B cell (primary cell): ENCODE data around the gene MPND. TPM values are rescaled to one million over a fixed set of nuclear protein-coding genes. Genes with fewer than 3 reads are reported as not detected.
A peak's percentile ranks its signal among the peaks of the same experiment; 100 is the strongest.

Experiments used
- ATAC-seq: fragments of 200-7000 bp; cut with Tn5 transposase; one replicate; pipeline ENCODE4 v1.10.0; 2021; ENCODE audit warnings: low read depth, mild to moderate bottlenecking, moderate number of reproducible peaks, moderate library complexity
- CTCF ChIA-PET: fragments of 350-600 bp; sonication (Branson Sonifier 250); formaldehyde crosslinking; loops from one replicate; lab custom pipeline; 2021; ENCODE audit warnings: antibody characterized with exemption, inconsistent platforms; lab: Charles Lee
- POLR2A ChIA-PET: fragments of 350-600 bp; sonication (Branson Sonifier 250); formaldehyde crosslinking; loops from one replicate; lab custom pipeline; 2021; ENCODE audit warnings: antibody characterized with exemption; lab: Charles Lee
- DNase-seq: peaks from one replicate; pipeline ENCODE4 v3.0.0; 2013
- H2AFZ ChIP-seq: 2 replicates; pipeline ENCODE4 v1.6.1; 2012; ENCODE audit warnings: mild to moderate bottlenecking, low read depth, low read length; ENCODE audit not compliant: insufficient read depth, poor library complexity, severe bottlenecking
- H3K27ac ChIP-seq, 2 donors: 1 replicate in 1 of 2; 2 replicates in 1 of 2; pipeline ENCODE4 v1.5.1; 2012 to 2013; ENCODE audit warnings: low read length in 2 of 2, mild to moderate bottlenecking in 2 of 2, moderate library complexity in 1 of 2
- H3K27me3 ChIP-seq, 4 experiments: fragments of 200-600 bp in 1 of 4; sonication (generic) in 1 of 4; replicated peaks in 1 of 4; 1 replicate in 2 of 4; 2 replicates in 2 of 4; pipeline versions ENCODE4 v1.6.1 to v1.7.0; 2013 to 2016; ENCODE audit warnings: low read length in 3 of 4, mild to moderate bottlenecking in 2 of 4, mixed read lengths in 1 of 4, moderate library complexity in 1 of 4; ENCODE audit not compliant: insufficient read depth in 4 of 4, control insufficient read depth in 3 of 4; ENCODE audit errors: control extremely low read depth in 1 of 4
- H3K36me3 ChIP-seq, 2 experiments: replicated peaks in 1 of 2; 1 replicate in 1 of 2; 2 replicates in 1 of 2; pipeline versions ENCODE4 v1.6.1 to v1.7.1; 2013; ENCODE audit warnings: low read length in 1 of 2; ENCODE audit not compliant: insufficient read depth in 2 of 2, control insufficient read depth in 1 of 2; ENCODE audit errors: control extremely low read depth in 1 of 2, extremely low read depth in 1 of 2
- H3K4me1 ChIP-seq, 2 donors: fragments of 200-600 bp in 1 of 2; sonication (generic) in 1 of 2; 1 replicate in 1 of 2; 2 replicates in 1 of 2; pipeline versions ENCODE4 v1.5.1 to v1.6.1; 2013 to 2017; ENCODE audit warnings: low read length in 2 of 2; ENCODE audit not compliant: control insufficient read depth in 2 of 2, insufficient read depth in 2 of 2
- H3K4me2 ChIP-seq: replicated peaks from 2 replicates; pipeline ENCODE3; 2012; ENCODE audit warnings: mild to moderate bottlenecking, low read depth, low read length; ENCODE audit not compliant: poor library complexity, severe bottlenecking
- H3K4me3 ChIP-seq, 5 experiments: fragments of 200-600 bp in 1 of 5; sonication (generic) in 1 of 5; 1 replicate in 3 of 5; 2 replicates in 2 of 5; pipeline versions ENCODE4 v1.5.1 to v1.7.0; 2011 to 2016; ENCODE audit warnings: low read length in 4 of 5, mild to moderate bottlenecking in 4 of 5, low read depth in 2 of 5, control low read depth in 1 of 5, moderate library complexity in 1 of 5; ENCODE audit not compliant: insufficient read depth in 1 of 5; ENCODE audit errors: control extremely low read depth in 1 of 5, extremely low read depth in 1 of 5
- H3K79me2 ChIP-seq: fragments of 200-600 bp; sonication (generic); one replicate; pipeline ENCODE4 v1.6.0; 2016; ENCODE audit warnings: low read length; ENCODE audit not compliant: control insufficient read depth, insufficient read depth
- H3K9ac ChIP-seq: fragments of 200-600 bp; sonication (generic); 2 replicates; pipeline ENCODE4 v1.6.1; 2017; ENCODE audit warnings: mild to moderate bottlenecking, low read length, moderate library complexity
- H3K9me3 ChIP-seq, 3 donors: one replicate each; pipeline versions ENCODE4 v1.6.1 to v1.7.1; 2013; ENCODE audit warnings: low read length in 2 of 3; ENCODE audit not compliant: control insufficient read depth in 2 of 3, insufficient read depth in 1 of 3; ENCODE audit errors: control extremely low read depth in 1 of 3
- H4K20me1 ChIP-seq: 2 replicates; pipeline ENCODE4 v1.6.0; 2012; ENCODE audit warnings: mild to moderate bottlenecking, low read length; ENCODE audit not compliant: insufficient read depth, control insufficient read depth, poor library complexity, severe bottlenecking
- H3K27ac Mint-ChIP-seq: one replicate; pipeline ENCODE4 v1.8.0; 2021; ENCODE audit warnings: mixed read lengths
- H3K27me3 Mint-ChIP-seq: one replicate; pipeline ENCODE4 v1.8.0; 2021; ENCODE audit warnings: mixed read lengths
- H3K4me1 Mint-ChIP-seq: one replicate; pipeline ENCODE4 v1.8.0; 2021; ENCODE audit warnings: mixed read lengths
- H3K4me3 Mint-ChIP-seq: one replicate; pipeline ENCODE4 v1.8.0; 2021; ENCODE audit warnings: mixed read lengths
- H3K9me3 Mint-ChIP-seq: one replicate; pipeline ENCODE4 v1.8.0; 2022; ENCODE audit warnings: mixed read lengths; ENCODE audit not compliant: insufficient read depth
- CTCF ChIP-seq: fragments of 200-600 bp; IDR thresholded peaks from one replicate; pipeline ENCODE4 v1.8.0; 2022; ENCODE audit warnings: antibody characterized with exemption, mild to moderate bottlenecking
- EZH2 ChIP-seq: IDR thresholded peaks from 2 replicates; pipeline ENCODE4 v1.6.1; 2012; ENCODE audit warnings: borderline replicate concordance, low read depth, mild to moderate bottlenecking, moderate library complexity, low read length; ENCODE audit not compliant: insufficient read depth, poor library complexity, severe bottlenecking
- WGBS: methylation state at CpG from one replicate; pipeline ENCODE4 v1.1.5; 2013; ENCODE audit warnings: missing lambda C conversion rate; ENCODE audit not compliant: insufficient coverage; 5-methylcytosine and 5-hydroxymethylcytosine counted together
- intact Hi-C: fragments of 100-400 bp; cut with micrococcal nuclease; formaldehyde crosslinking; loops from one replicate; pipeline ENCODE4 v1.10.0; 2022
- polyA plus RNA-seq: library from polyadenylated mRNA; depleted of rRNA; stranded (reverse); fragments of >200 nt; gene quantifications from 2 replicates; pipeline ENCODE4 v1.2.3, GENCODE V29; 2012
- total RNA-seq, 2 donors: library from RNA; stranded (reverse); fragments of 120-200 nt in 1 of 2; gene quantifications; 1 replicate in 1 of 2; 2 replicates in 1 of 2; pipeline versions ENCODE4 v1.2.3 to v1.2.4, GENCODE V29; 2013 to 2022

The MPND gene
- total and polyA plus RNA-seq, 2 donors (not counting 1 experiment from before 2014, with no cell fraction given): 14.5 to 25.6 TPM

- Histone ChIP-seq H3K79me2 (no peaks in the 10 kb centered on the region), H2AFZ (peak overlapping the region; percentile 69), H3K4me3 (peak overlapping the region in 4 of 5 experiments; percentile 35 to 42 (median 38)), H4K20me1 (no peaks in the 10 kb centered on the region), H3K9ac (peak overlapping the region; percentile 32), H3K4me2 (peak overlapping the region; percentile 74), H3K27me3 (peaks cover 0 to 11% (median 0%) of the 10 kb centered on the region in 4 experiments), H3K4me1 (peaks cover 18 to 31% of the 10 kb centered on the region in 2 donors), H3K9me3 (peaks cover 0 to 32% (median 0%) of the 10 kb centered on the region in 3 donors), H3K27ac (no peak overlapping the region), H3K36me3 (no peaks in the 10 kb centered on the region)
- DNase-seq: no peak
- peaks cover 28% of the 10 kb centered on the region for H3K4me1 Mint-ChIP-seq
- no peak for TF ChIP-seq EZH2
- no peak for TF ChIP-seq CTCF
- intact Hi-C loops: loop anchor here (1.0 to 5.0 kb wide), 3 partner anchors 14 to 144 kb away; partner anchors contain the start of genes HDGFL2 and SH3GL1
- 17% methylated on average over 13 of the region's 13 CpGs for WGBS
- no peaks in the 10 kb centered on the region for H3K9me3 Mint-ChIP-seq
- ChIA-PET POLR2A (interaction anchor here (0.6 to 1.0 kb wide), 2 partner anchors 15 to 1939 kb away, joined by 3 to 4 read pairs; partner anchors contain the start of gene MPND), CTCF (interaction anchor here (0.8 kb wide), 1 partner anchor 15 kb away, joined by 3 read pairs; the partner anchor contains the start of gene MPND)
- H3K27ac Mint-ChIP-seq: no peak overlapping the region
- peak overlapping the region; percentile 76 for H3K4me3 Mint-ChIP-seq
- no peak for ATAC-seq
- no peaks in the 10 kb centered on the region for H3K27me3 Mint-ChIP-seq
These were observed 15.5 kb upstream of the MPND start for GRCh38 chr19:4327877-4328242.
